Stimulated activated CD4-positive, alpha-beta T cell treated with anti-CD3 and anti-CD28 coated beads, Interleukin-2, amount 100 ng/mL, for 24 hours (primary cell): ENCODE measurements around the gene MPV17L2.
A peak's percentile ranks its signal among the peaks of the same experiment; 100 is the strongest.

Source experiments
- DNase-seq, 2 donors: peaks; one replicate each; pipeline ENCODE4 v3.0.0-alpha.2; 2020

The MPV17L2 gene

GRCh38 chr19:18160971-18161635 is 31.9 kb upstream of the MPV17L2 start:
- peak; percentile 83 to 84 for DNase-seq

GRCh38 chr19:18161636-18162002 is 31.4 kb upstream of the MPV17L2 start:
- no peak for DNase-seq

- DNase-seq = no peak
Measured at GRCh38 chr19:18164072-18164471, 28.9 kb upstream of the MPV17L2 start.

- DNase-seq = no peak
Measured at GRCh38 chr19:18165794-18166544, 27.0 kb upstream of the MPV17L2 start.

- DNase-seq = no peak
Measured at GRCh38 chr19:18167011-18167410, 26.0 kb upstream of the MPV17L2 start.

- DNase-seq = peak; percentile 66 to 70
Measured at GRCh38 chr19:18167975-18168645, 24.9 kb upstream of the MPV17L2 start.

- no peak for DNase-seq
Measured at GRCh38 chr19:18168673-18169381, 24.2 kb upstream of the MPV17L2 start.

- DNase-seq = no peak
Measured at GRCh38 chr19:18170714-18171255, 22.2 kb upstream of the MPV17L2 start.

GRCh38 chr19:18171605-18172327 is 21.3 kb upstream of the MPV17L2 start:
- DNase-seq = no peak

- DNase-seq = no peak
Measured at GRCh38 chr19:18172331-18173053, 20.5 kb upstream of the MPV17L2 start.

- DNase-seq = no peak
Measured at GRCh38 chr19:18173054-18173571, 19.9 kb upstream of the MPV17L2 start.

- peak; percentile 69 to 76 for DNase-seq
Measured at GRCh38 chr19:18173572-18174288, 19.3 kb upstream of the MPV17L2 start, which contains the start of gene IFI30. Gene IFI30, plus strand, starts transcription at chr19:18173813. Its CDS starts 29 bp downstream, at chr19:18173842.

GRCh38 chr19:18174983-18175382 is 18.0 kb upstream of the MPV17L2 start:
- no peak for DNase-seq

- DNase-seq = no peak
Measured at GRCh38 chr19:18176367-18177310, 16.4 kb upstream of the MPV17L2 start.

- no peak for DNase-seq
Measured at GRCh38 chr19:18179957-18180356, 13.1 kb upstream of the MPV17L2 start.

- DNase-seq = no peak
Measured at GRCh38 chr19:18183529-18183928, 9.5 kb upstream of the MPV17L2 start.

- DNase-seq = no peak
Measured at GRCh38 chr19:18185538-18185937, 7.5 kb upstream of the MPV17L2 start.

- DNase-seq = no peak
Measured at GRCh38 chr19:18190278-18190677, 2.7 kb upstream of the MPV17L2 start.

- DNase-seq = no peak
Measured at GRCh38 chr19:18191640-18192062, 1.4 kb upstream of the MPV17L2 start.
